Loucy (cell line): ENCODE data around the gene TMEM17.

Experiments
- H2AFZ ChIP-seq: fragments of 200-600 bp; sonication (generic); 2 replicates; pipeline ENCODE4 v1.6.0; 2016; ENCODE audit warnings: antibody characterized with exemption, mild to moderate bottlenecking, low read length, moderate library complexity
- H3F3A ChIP-seq: fragments of 200-600 bp; 2 replicates; pipeline ENCODE4 v1.6.0; 2016; ENCODE audit warnings: antibody characterized with exemption, low read depth, mild to moderate bottlenecking
- H3K27me3 ChIP-seq: fragments of 200-600 bp; sonication (generic); 2 replicates; pipeline ENCODE4 v1.6.1; 2014; ENCODE audit warnings: low read length, mild to moderate bottlenecking; ENCODE audit not compliant: insufficient read depth, poor library complexity, severe bottlenecking
- H3K36me3 ChIP-seq: fragments of 200-600 bp; sonication (generic); 2 replicates; pipeline ENCODE4 v1.6.1; 2016; ENCODE audit warnings: low read length; ENCODE audit not compliant: insufficient read depth
- H3K4me1 ChIP-seq: fragments of 200-600 bp; sonication (generic); 2 replicates; pipeline ENCODE4 v1.5.1; 2014; ENCODE audit warnings: low read length, mild to moderate bottlenecking; ENCODE audit not compliant: insufficient read depth, poor library complexity, severe bottlenecking
- H3K4me2 ChIP-seq: fragments of 200-600 bp; sonication (generic); 2 replicates; pipeline ENCODE4 v1.6.0; 2014; ENCODE audit warnings: antibody characterized with exemption, low read length, low read depth, mild to moderate bottlenecking; ENCODE audit not compliant: poor library complexity, severe bottlenecking
- H3K4me3 ChIP-seq: fragments of 200-600 bp; sonication (generic); 2 replicates; pipeline ENCODE4 v1.5.1; 2014; ENCODE audit warnings: low read length, mild to moderate bottlenecking, mixed read lengths; ENCODE audit not compliant: poor library complexity, severe bottlenecking
- H3K79me2 ChIP-seq: fragments of 200-600 bp; sonication (generic); 2 replicates; pipeline ENCODE4 v1.6.1; 2014; ENCODE audit warnings: low read length; ENCODE audit not compliant: insufficient read depth
- H3K9ac ChIP-seq: fragments of 200-600 bp; sonication (generic); 2 replicates; pipeline ENCODE4 v1.6.0; 2014; ENCODE audit warnings: mild to moderate bottlenecking, low read depth, low read length, moderate library complexity; ENCODE audit not compliant: poor library complexity, severe bottlenecking
- H3K9me2 ChIP-seq: fragments of 200-600 bp; sonication (generic); replicated peaks from 2 replicates; pipeline ENCODE4 v1.6.1; 2016; ENCODE audit warnings: low read depth, low read length, mixed read lengths
- H3K9me3 ChIP-seq: fragments of 200-600 bp; sonication (generic); 2 replicates; pipeline ENCODE4 v1.6.1; 2014; ENCODE audit warnings: mild to moderate bottlenecking, antibody characterized with exemption, low read length, low read depth; ENCODE audit not compliant: insufficient read depth
- H4K20me1 ChIP-seq: fragments of 200-600 bp; sonication (generic); 2 replicates; pipeline ENCODE4 v1.6.0; 2014; ENCODE audit warnings: antibody characterized with exemption, low read length, mild to moderate bottlenecking; ENCODE audit not compliant: insufficient read depth, poor library complexity, severe bottlenecking
- CTCF ChIP-seq: fragments of 200-600 bp; sonication (generic); conservative IDR thresholded peaks from 2 replicates; pipeline ENCODE4 v1.5.1; 2014; ENCODE audit warnings: mild to moderate bottlenecking, antibody characterized with exemption, low read length
- EZH2phosphoT487 ChIP-seq: fragments of 200-600 bp; IDR thresholded peaks from 2 replicates; pipeline ENCODE4 v1.6.1; 2018; ENCODE audit warnings: antibody characterized with exemption, mild to moderate bottlenecking, moderate library complexity, borderline replicate concordance

The TMEM17 gene

GRCh38 chr2:62474176-62474575 is 31.8 kb downstream of the TMEM17 start:
- no peaks in the 10 kb centered on the region for H3K9me3 ChIP-seq
- H3K9me2 ChIP-seq = no peaks in the 10 kb centered on the region
- TF ChIP-seq CTCF = no peak
- no peak for TF ChIP-seq EZH2phosphoT487
- no peak overlapping the region for H3K4me3 ChIP-seq
- no peaks in the 10 kb centered on the region for H4K20me1 ChIP-seq
- no peak overlapping the region for H3K9ac ChIP-seq
- H3K27me3 ChIP-seq = no peaks in the 10 kb centered on the region
- H3F3A ChIP-seq = no peaks in the 10 kb centered on the region
- no peaks in the 10 kb centered on the region for H3K36me3 ChIP-seq
- H3K4me1 ChIP-seq = peaks cover 19% of the 10 kb centered on the region
- no peak overlapping the region for H3K4me2 ChIP-seq
- H3K79me2 ChIP-seq = no peaks in the 10 kb centered on the region
- H2AFZ ChIP-seq = no peak overlapping the region

- Histone ChIP-seq H4K20me1 (no peaks in the 10 kb centered on the region), H3F3A (no peaks in the 10 kb centered on the region), H3K9me3 (no peaks in the 10 kb centered on the region), H3K9me2 (no peaks in the 10 kb centered on the region), H3K36me3 (no peaks in the 10 kb centered on the region), H3K4me2 (no peak overlapping the region), H3K27me3 (no peaks in the 10 kb centered on the region), H3K4me3 (no peak overlapping the region), H3K9ac (no peak overlapping the region), H3K79me2 (no peaks in the 10 kb centered on the region), H3K4me1 (peaks cover 18% of the 10 kb centered on the region), H2AFZ (no peak overlapping the region)
- TF ChIP-seq CTCF (no peak), EZH2phosphoT487 (no peak)
Observed at GRCh38 chr2:62473246-62473827, 32.7 kb downstream of the TMEM17 start.

- Histone ChIP-seq H3K4me3 (no peak overlapping the region), H3K27me3 (no peaks in the 10 kb centered on the region), H4K20me1 (no peaks in the 10 kb centered on the region), H3K9me3 (no peaks in the 10 kb centered on the region), H3K4me2 (no peak overlapping the region), H3F3A (no peaks in the 10 kb centered on the region), H3K36me3 (no peaks in the 10 kb centered on the region), H3K9me2 (no peaks in the 10 kb centered on the region), H3K9ac (no peak overlapping the region), H3K79me2 (no peaks in the 10 kb centered on the region), H3K4me1 (peaks cover 12% of the 10 kb centered on the region), H2AFZ (no peak overlapping the region)
- TF ChIP-seq CTCF (no peak), EZH2phosphoT487 (no peak)
Observed at GRCh38 chr2:62472312-62472711, 33.7 kb downstream of the TMEM17 start.
